ENCODE results near the gene CPLX3. TPM values are rescaled to one million over a fixed set of nuclear protein-coding genes. Genes with fewer than 3 reads are reported as not detected.

Gene CPLX3
- total RNA-seq, 2 experiments from 2014 or later = 0.17 to 0.28 TPM

DNA sequence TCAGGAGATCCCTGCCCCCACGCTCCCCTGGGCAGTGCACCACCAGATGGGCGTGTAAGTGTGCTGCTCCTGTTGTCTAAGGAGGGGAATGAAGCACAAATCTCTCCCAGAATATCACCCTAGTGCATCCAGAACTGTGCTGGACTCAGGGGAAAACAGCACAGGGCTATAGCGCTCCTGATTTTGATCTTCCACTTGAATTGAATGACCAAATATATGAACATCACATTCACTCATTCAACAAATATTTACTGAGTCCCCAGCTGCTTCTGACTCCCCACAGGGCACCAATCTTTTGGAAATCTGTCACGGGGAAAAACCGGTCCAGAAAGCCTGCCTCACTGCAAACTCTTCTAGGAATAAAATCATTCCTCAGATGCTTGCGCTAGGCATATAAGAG is 2.4 kb downstream of the CPLX3 start:
- ATAC-seq (ENCODE audit: low read depth) = no peak
- no peak for DNase-seq
- no peaks in the 10 kb centered on the region for H3K4me1 Mint-ChIP-seq
- no peaks in the 10 kb centered on the region for H3K9me3 Mint-ChIP-seq
- no peaks in the 10 kb centered on the region for H3K36me3 Mint-ChIP-seq
- POLR2A ChIA-PET = interaction anchor here (0.6 kb wide), 1 partner anchor 367 kb away, joined by 4 read pairs; no protein-coding TSS in a partner anchor
- no peak overlapping the region for H3K27ac Mint-ChIP-seq
- no peak overlapping the region for H3K4me3 Mint-ChIP-seq
- H3K27me3 Mint-ChIP-seq = peaks cover 34% of the 10 kb centered on the region

DNA sequence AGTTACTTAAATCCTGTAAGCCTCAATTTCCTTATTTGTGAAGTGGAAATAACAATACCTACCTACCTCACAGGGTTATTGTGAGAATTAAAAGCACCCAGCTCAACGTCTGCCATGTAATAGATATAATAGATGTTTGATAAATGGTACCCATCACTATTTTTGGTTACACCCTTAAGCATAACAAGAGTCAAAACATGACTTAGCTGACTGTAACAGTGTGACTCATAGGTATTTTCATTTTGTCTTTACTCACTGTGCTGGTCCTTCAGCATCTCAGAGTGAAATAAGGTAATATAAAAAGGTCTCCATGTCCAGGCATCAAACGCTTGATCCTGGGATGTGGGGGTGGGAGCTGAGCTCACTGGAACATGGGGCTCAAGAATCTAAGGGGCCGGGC is 3.1 kb downstream of the CPLX3 start:
- H3K27ac Mint-ChIP-seq = no peak overlapping the region
- H3K4me1 Mint-ChIP-seq = no peaks in the 10 kb centered on the region
- POLR2A ChIA-PET = interaction anchor here (0.7 kb wide), 1 partner anchor 138 kb away, joined by 3 read pairs; no protein-coding TSS in a partner anchor
- H3K4me3 Mint-ChIP-seq = no peak overlapping the region
- H3K36me3 Mint-ChIP-seq = no peaks in the 10 kb centered on the region
- no peaks in the 10 kb centered on the region for H3K9me3 Mint-ChIP-seq
- peaks cover 34% of the 10 kb centered on the region for H3K27me3 Mint-ChIP-seq
- no peak for ATAC-seq (ENCODE audit: low read depth)
- no peak for DNase-seq

DNA sequence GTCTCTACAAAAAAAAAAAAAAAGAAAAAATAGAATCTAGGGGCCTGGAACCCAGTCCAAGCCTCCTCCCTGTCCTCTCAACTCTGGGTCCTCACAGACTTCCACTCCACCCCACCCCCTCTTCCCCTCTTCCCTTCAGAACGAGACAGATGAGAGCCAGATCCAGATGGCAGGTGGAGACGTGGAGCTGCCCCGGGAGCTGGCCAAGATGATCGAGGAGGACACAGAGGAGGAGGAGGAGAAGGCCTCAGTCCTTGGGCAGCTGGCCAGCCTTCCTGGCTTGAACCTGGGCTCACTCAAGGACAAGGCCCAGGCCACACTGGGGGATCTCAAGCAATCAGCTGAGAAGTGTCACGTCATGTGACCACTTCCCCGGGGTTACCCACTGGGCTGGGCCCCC is 3.6 kb downstream of the CPLX3 start:
- Mint-ChIP-seq H3K4me3 (no peak overlapping the region), H3K9me3 (no peaks in the 10 kb centered on the region), H3K36me3 (no peaks in the 10 kb centered on the region), H3K27ac (no peak overlapping the region), H3K27me3 (peaks cover 30% of the 10 kb centered on the region), H3K4me1 (no peaks in the 10 kb centered on the region)
- no peak for DNase-seq
- POLR2A ChIA-PET = interaction anchor here (0.7 to 1.1 kb wide), 2 partner anchors 22 to 137 kb away, joined by 3 read pairs; no protein-coding TSS in a partner anchor
- no peak for ATAC-seq (ENCODE audit: low read depth)

DNA sequence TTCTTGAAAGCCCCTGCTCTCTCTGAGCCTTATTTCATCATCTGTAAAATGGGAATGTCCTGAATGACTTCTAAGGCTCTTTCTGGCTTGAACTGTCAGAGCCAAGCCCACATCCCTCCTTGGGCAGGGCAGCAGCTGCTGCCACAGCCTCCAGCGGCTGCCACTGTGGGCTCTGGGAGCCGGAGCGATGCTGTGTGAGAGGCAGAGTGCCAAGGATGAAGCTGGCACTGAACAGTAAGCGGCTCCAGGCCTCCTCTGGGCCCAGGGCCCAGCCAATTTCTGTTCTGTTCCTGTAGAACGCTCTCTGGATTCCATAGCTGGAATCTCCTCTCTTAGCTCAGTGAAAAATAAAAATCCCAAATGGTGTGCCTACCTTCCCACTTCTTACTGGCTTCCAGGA is 4.4 kb downstream of the CPLX3 start:
- DNase-seq (no peak), ATAC-seq (ENCODE audit: low read depth) (no peak)
- Mint-ChIP-seq H3K4me1 (no peaks in the 10 kb centered on the region), H3K9me3 (no peaks in the 10 kb centered on the region), H3K27me3 (peaks cover 28% of the 10 kb centered on the region), H3K27ac (no peak overlapping the region), H3K4me3 (no peak overlapping the region), H3K36me3 (no peaks in the 10 kb centered on the region)
- POLR2A ChIA-PET = interaction anchor here (1.1 kb wide), 1 partner anchor 23 kb away, joined by 3 read pairs; no protein-coding TSS in a partner anchor

DNA sequence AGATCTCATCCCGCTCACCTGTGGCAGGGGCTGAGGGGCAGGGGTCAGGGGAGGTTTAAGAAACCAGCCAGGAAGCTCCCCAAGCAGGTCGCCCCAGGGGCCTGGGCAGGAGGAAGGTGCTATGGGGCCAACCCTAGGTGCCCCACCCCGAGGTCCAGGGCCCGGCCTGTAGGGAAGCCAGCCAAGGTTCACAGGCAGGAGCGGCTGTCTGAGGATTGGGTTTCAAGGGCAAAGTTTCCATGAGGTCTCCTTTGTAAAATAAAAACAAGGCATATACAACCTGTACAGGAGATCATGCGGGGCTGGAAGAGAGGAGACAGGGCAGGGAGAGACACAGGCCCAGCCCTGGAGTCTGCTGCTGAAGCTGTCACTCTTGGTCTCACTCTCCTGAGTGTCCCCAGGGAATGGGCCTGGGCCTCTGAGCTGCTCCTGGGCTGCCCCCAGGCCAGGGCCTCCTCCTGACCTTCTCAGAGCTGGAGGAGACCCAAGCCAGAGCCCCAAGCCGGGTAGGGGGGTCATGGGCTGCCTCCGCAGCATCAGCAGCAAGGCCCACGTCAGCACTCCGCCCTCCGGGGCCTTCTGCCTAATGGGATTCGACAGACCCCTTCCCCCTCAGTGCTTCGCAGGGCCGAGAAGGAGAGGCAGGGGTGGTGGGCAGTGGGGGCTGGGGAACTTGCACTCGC is 5.5 kb downstream of the CPLX3 start:
- no peak for DNase-seq
- no peaks in the 10 kb centered on the region for H3K9me3 Mint-ChIP-seq
- no peak overlapping the region for H3K27ac Mint-ChIP-seq

DNA sequence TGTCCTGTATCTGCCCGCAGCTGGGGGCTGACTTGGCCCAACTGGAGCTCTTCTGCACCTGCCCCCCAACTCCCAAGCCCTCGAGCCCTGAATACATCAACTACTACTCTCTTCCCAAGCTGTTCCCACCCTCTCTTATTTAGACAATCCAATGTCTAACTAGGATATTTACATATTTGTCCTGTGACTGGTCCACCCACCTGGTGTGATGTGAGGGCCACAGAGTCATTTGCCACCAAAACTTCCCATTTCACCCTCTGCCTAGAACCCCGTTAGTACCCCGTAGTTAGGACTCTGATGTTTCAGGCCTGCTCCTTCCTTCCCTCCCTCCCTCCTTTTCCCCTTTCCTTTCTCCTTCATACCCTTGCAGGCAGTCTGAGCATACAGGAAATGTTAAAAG is 6.4 kb downstream of the CPLX3 start:
- no peak for DNase-seq
- no peak overlapping the region for H3K4me3 Mint-ChIP-seq
- POLR2A ChIA-PET = no interaction called here
- no peaks in the 10 kb centered on the region for H3K4me1 Mint-ChIP-seq
- peaks cover 12% of the 10 kb centered on the region for H3K27me3 Mint-ChIP-seq
- no peak for ATAC-seq (ENCODE audit: low read depth)
- H3K9me3 Mint-ChIP-seq = no peaks in the 10 kb centered on the region
- no peaks in the 10 kb centered on the region for H3K36me3 Mint-ChIP-seq
- no peak overlapping the region for H3K27ac Mint-ChIP-seq

More for the DNA sequence above, 5.5 kb downstream of the CPLX3 start:
- no peak overlapping the region for H3K4me3 Mint-ChIP-seq
- ATAC-seq (ENCODE audit: low read depth) = no peak
- H3K4me1 Mint-ChIP-seq = no peaks in the 10 kb centered on the region
- H3K27me3 Mint-ChIP-seq = peaks cover 21% of the 10 kb centered on the region
- POLR2A ChIA-PET = interaction anchor here (0.6 kb wide), 1 partner anchor 148 kb away, joined by 5 read pairs; no protein-coding TSS in a partner anchor
- no peaks in the 10 kb centered on the region for H3K36me3 Mint-ChIP-seq

- ATAC-seq (ENCODE audit: low read depth) (no peak), DNase-seq (no peak)
- POLR2A ChIA-PET = interaction anchor here (0.6 kb wide), 1 partner anchor 23 kb away, joined by 3 read pairs; no protein-coding TSS in a partner anchor
- H3K4me1 Mint-ChIP-seq = no peaks in the 10 kb centered on the region
- H3K4me3 Mint-ChIP-seq = no peak overlapping the region
- no peaks in the 10 kb centered on the region for H3K36me3 Mint-ChIP-seq
- H3K27me3 Mint-ChIP-seq = peaks cover 6% of the 10 kb centered on the region
- H3K9me3 Mint-ChIP-seq = no peaks in the 10 kb centered on the region
- H3K27ac Mint-ChIP-seq = no peak overlapping the region
These were observed 7.1 kb downstream of the CPLX3 start for GRCh38 chr15:74833376-74834107.

GRCh38 chr15:74835312-74835823 is 8.9 kb downstream of the CPLX3 start:
- ATAC-seq (ENCODE audit: low read depth) = peak; percentile 52
- H3K4me1 Mint-ChIP-seq = no peaks in the 10 kb centered on the region
- no peaks in the 10 kb centered on the region for H3K9me3 Mint-ChIP-seq
- peak; percentile 67 for DNase-seq
- no peaks in the 10 kb centered on the region for H3K36me3 Mint-ChIP-seq
- H3K27me3 Mint-ChIP-seq = no peaks in the 10 kb centered on the region
- POLR2A ChIA-PET = no interaction called here
- no peak overlapping the region for H3K4me3 Mint-ChIP-seq
- no peak overlapping the region for H3K27ac Mint-ChIP-seq

DNA sequence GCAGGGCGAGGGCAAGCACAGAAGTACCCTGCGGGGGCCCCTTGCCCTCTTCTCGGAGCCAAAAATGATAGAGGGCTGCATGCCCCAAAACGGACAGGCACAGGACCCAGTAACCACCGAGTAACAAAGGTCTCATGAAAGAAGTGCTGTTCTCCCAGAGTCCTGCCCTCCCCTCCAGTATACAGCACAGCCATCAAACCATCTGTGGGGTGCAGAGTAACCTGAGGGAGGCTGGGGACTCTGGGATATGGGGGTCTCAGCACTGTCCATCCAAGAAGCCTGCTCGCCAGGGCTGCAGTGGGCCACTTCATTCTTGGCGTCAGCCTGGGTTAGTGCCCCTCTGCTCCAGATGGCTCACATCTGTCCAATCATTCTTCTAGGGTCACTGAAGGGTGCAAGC is 10.4 kb downstream of the CPLX3 start:
- no peaks in the 10 kb centered on the region for H3K27me3 Mint-ChIP-seq
- ATAC-seq (ENCODE audit: low read depth) (no peak), DNase-seq (no peak)
- H3K9me3 Mint-ChIP-seq = no peaks in the 10 kb centered on the region
- H3K27ac Mint-ChIP-seq = no peak overlapping the region
- H3K4me3 Mint-ChIP-seq = no peak overlapping the region
- peaks cover 12% of the 10 kb centered on the region for H3K4me1 Mint-ChIP-seq
- POLR2A ChIA-PET = no interaction called here
- H3K36me3 Mint-ChIP-seq = no peaks in the 10 kb centered on the region

DNA sequence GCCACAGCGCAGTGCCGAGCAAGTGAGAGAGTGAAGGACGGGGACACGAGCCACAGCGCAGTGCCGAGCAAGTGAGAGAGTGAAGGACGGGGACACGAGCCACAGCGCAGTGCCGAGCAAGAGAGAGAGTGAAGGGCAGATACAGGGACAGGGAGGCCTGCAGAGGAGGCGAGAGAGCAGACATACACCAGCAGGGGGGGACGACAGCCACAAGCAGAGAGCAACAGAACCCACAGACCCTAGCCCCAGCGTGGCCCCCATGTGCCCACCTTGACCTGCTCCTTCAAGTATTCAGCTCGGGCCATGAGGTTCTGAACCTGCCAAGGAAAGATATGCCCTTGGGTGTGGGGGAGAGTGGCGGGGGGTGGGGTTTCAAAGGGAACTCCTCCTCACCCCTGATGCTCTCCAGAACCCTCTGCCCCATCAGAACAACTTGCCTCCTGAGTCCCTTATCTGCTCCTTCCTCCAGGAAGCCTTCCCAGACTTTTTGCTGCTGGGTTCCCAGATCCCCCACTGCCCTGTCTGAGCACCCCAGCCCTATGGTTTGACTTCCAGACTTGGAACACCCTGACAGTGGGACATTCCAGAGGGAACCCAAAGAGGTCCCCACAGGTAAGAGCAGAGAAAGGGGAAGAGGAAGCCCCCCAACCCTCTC is 11.2 kb downstream of the CPLX3 start:
- H3K36me3 Mint-ChIP-seq = no peaks in the 10 kb centered on the region

GRCh38 chr15:74838137-74838516 is 11.7 kb downstream of the CPLX3 start:
- no peaks in the 10 kb centered on the region for H3K9me3 Mint-ChIP-seq
- H3K27ac Mint-ChIP-seq = no peak overlapping the region
- DNase-seq = no peak
- POLR2A ChIA-PET = no interaction called here
- no peaks in the 10 kb centered on the region for H3K36me3 Mint-ChIP-seq
- H3K27me3 Mint-ChIP-seq = no peaks in the 10 kb centered on the region
- H3K4me3 Mint-ChIP-seq = no peak overlapping the region
- H3K4me1 Mint-ChIP-seq = peaks cover 18% of the 10 kb centered on the region
- ATAC-seq (ENCODE audit: low read depth) = no peak

More for the DNA sequence above, 11.2 kb downstream of the CPLX3 start:
- no peak overlapping the region for H3K27ac Mint-ChIP-seq
- POLR2A ChIA-PET = no interaction called here
- no peak for DNase-seq
- no peak overlapping the region for H3K4me3 Mint-ChIP-seq
- H3K27me3 Mint-ChIP-seq = no peaks in the 10 kb centered on the region
- no peak for ATAC-seq (ENCODE audit: low read depth)
- H3K4me1 Mint-ChIP-seq = peaks cover 18% of the 10 kb centered on the region
- no peaks in the 10 kb centered on the region for H3K9me3 Mint-ChIP-seq

- H3K4me3 Mint-ChIP-seq = no peak overlapping the region
- no peak for DNase-seq
- no peak overlapping the region for H3K27ac Mint-ChIP-seq
- no peaks in the 10 kb centered on the region for H3K9me3 Mint-ChIP-seq
- no peak for ATAC-seq (ENCODE audit: low read depth)
- no peaks in the 10 kb centered on the region for H3K36me3 Mint-ChIP-seq
- peaks cover 20% of the 10 kb centered on the region for H3K4me1 Mint-ChIP-seq
- H3K27me3 Mint-ChIP-seq = no peaks in the 10 kb centered on the region
- POLR2A ChIA-PET = no interaction called here
These were observed 12.5 kb downstream of the CPLX3 start for GRCh38 chr15:74838746-74839525.

All from activated naive CD8-positive, alpha-beta T cell treated with anti-CD3 and anti-CD28 coated beads, Interleukin-2, amount 10 ng/mL, durations not matched to agents 7 days and 5 days (primary cell).